Stomach (tissue), 9 donors: Measurements from ENCODE around the gene OCRL. TPM values are rescaled to one million over a fixed set of nuclear protein-coding genes. Genes with fewer than 3 reads are reported as not detected.
"Not testable (repeated sequence)": the region's sequence is repeated elsewhere in the genome, so short reads cannot be mapped to it uniquely, and the experiment has no call there.

ENCODE experiments used
- DNase-seq, 2 donors: peaks; one replicate each; pipeline versions ENCODE4 v3.0.0 to v3.0.0-alpha.2; 2013 to 2019
- H3K27ac ChIP-seq, 5 donors: fragments of 200-600 bp in 4 of 5; sonication (generic) in 4 of 5; one replicate each; pipeline ENCODE4 v1.5.1; 2013 to 2019; ENCODE audit warnings: mild to moderate bottlenecking in 1 of 5, moderate library complexity in 1 of 5
- H3K27me3 ChIP-seq, 3 donors: fragments of 200-600 bp; sonication (generic); one replicate each; pipeline ENCODE4 v1.5.1; 2017 to 2019; ENCODE audit warnings: mixed run types in 1 of 3
- H3K36me3 ChIP-seq, 4 donors: fragments of 200-600 bp; sonication (generic); 1 replicate in 3 of 4; 2 replicates in 1 of 4; pipeline ENCODE4 v1.5.1; 2016 to 2019
- H3K4me1 ChIP-seq, 4 donors: fragments of 200-600 bp; sonication (generic); one replicate each; pipeline ENCODE4 v1.5.1; 2016 to 2019
- H3K4me3 ChIP-seq, 4 donors: fragments of 200-600 bp; sonication (generic) in 3 of 4; one replicate each; pipeline ENCODE4 v1.5.1; 2016 to 2019; ENCODE audit warnings: mild to moderate bottlenecking in 1 of 4
- H3K9me3 ChIP-seq, 4 donors: fragments of 200-600 bp; sonication (generic); one replicate each; pipeline ENCODE4 v1.5.1; 2016 to 2019
- CTCF ChIP-seq, 7 experiments: fragments of 450-650 bp in 4 of 7; fragments of 200-600 bp in 3 of 7; sonication (generic) in 3 of 7; IDR thresholded peaks; one replicate each; pipeline ENCODE4 v1.5.1; 2016 to 2019; ENCODE audit warnings: antibody characterized with exemption in 7 of 7, control low read depth in 2 of 7, mild to moderate bottlenecking in 1 of 7
- EP300 ChIP-seq: sonication (generic); formaldehyde crosslinking; IDR thresholded peaks from one replicate; pipeline ENCODE4 v1.6.1; 2017; ENCODE audit warnings: antibody characterized with exemption
- POLR2A ChIP-seq, 4 donors: fragments of 450-650 bp; IDR thresholded peaks; one replicate each; pipeline ENCODE4 v1.6.1; 2016; ENCODE audit warnings: antibody characterized with exemption in 4 of 4, control low read depth in 2 of 4, mild to moderate bottlenecking in 1 of 4, moderate library complexity in 1 of 4
- POLR2AphosphoS5 ChIP-seq, 3 donors: sonication (generic); formaldehyde crosslinking; IDR thresholded peaks; one replicate each; pipeline ENCODE4 v1.6.1; 2016; ENCODE audit warnings: antibody characterized with exemption in 3 of 3
- WGBS, 5 donors: extraction: QIAGEN DNeasy Blood & Tissue Kit in 3 of 5; methylation state at CpG; one replicate each; pipeline versions ENCODE4 v1.1.5 to v1.1.7; 2013 to 2018; 5-methylcytosine and 5-hydroxymethylcytosine counted together
- intact Hi-C: fragments of 100-400 bp; cut with DNase I; formaldehyde crosslinking; loops from one replicate; pipeline ENCODE4 v1.15.1; 2023; ENCODE audit warnings: low total_unique reads
- polyA plus RNA-seq, 3 donors: library from polyadenylated mRNA; stranded (reverse); fragments of 200-250 nt; gene quantifications; one replicate each; pipeline ENCODE4 v1.2.3, GENCODE V29; 2013
- total RNA-seq, 5 donors: library from RNA; depleted of rRNA; stranded (reverse); fragments of >200 nt; gene quantifications; one replicate each; pipeline versions ENCODE4 v1.1.0 to v1.2.3, GENCODE V29; 2014 to 2016
- donor health status: healthy with polysubstance abuse.
- donor health status: Bipolar disorder and iron deficiency.
- donor health status: healthy.

OCRL gene
- total and polyA plus RNA-seq, 8 donors, result 7.9 to 36.2 (median 17.9) TPM

GRCh38 chrX:129553619-129554288, 13.7 kb downstream of the OCRL start:
- WGBS, 5 donors, result 54 to 83% (median 75%) methylated on average over 3 of the region's 3 CpGs
- intact Hi-C loops, result no loop called here
- Histone ChIP-seq H3K27me3 (peaks cover 0 to 3% (median 0%) of the 10 kb centered on the region in 3 donors), H3K9me3 (no peaks in the 10 kb centered on the region), H3K27ac (no peak overlapping the region), H3K36me3 (peaks cover 1 to 23% (median 17%) of the 10 kb centered on the region in 4 donors), H3K4me3 (no peak overlapping the region), H3K4me1 (no peaks in the 10 kb centered on the region)
- TF ChIP-seq POLR2AphosphoS5 (IDR thresholded peaks at IDR 0.05) (no peak), EP300 (no peak), POLR2A (IDR thresholded peaks at IDR 0.05) (no peak), CTCF (IDR thresholded peaks at IDR 0.05) (no peak)
- DNase-seq, result no peak

- H3K4me1 ChIP-seq, H3K9me3 ChIP-seq, H3K27me3 ChIP-seq, DNase-seq, H3K27ac ChIP-seq, H3K4me3 ChIP-seq, intact Hi-C loops: not testable (repeated sequence)
- H3K36me3 ChIP-seq, result peaks cover 5 to 33% (median 28%) of the 10 kb centered on the region in 4 donors
- 92 to 97% (median 96%) methylated on average over 8 of the region's 8 CpGs for WGBS, 5 donors
These were observed 14.8 kb downstream of the OCRL start for GRCh38 chrX:129554816-129555215.

GRCh38 chrX:129556806-129557315, 16.8 kb downstream of the OCRL start:
- no peak for DNase-seq
- no peak overlapping the region for H3K27ac ChIP-seq
- H3K27me3 ChIP-seq, result peaks cover 0 to 3% (median 0%) of the 10 kb centered on the region in 3 donors
- intact Hi-C loops, result no loop called here
- no peaks in the 10 kb centered on the region for H3K9me3 ChIP-seq
- no peak overlapping the region for H3K4me3 ChIP-seq
- 77 to 94% (median 89%) methylated on average over 5 of the region's 5 CpGs for WGBS, 5 donors
- peaks cover 11 to 52% (median 48%) of the 10 kb centered on the region in 4 donors for H3K36me3 ChIP-seq
- TF ChIP-seq POLR2A (IDR thresholded peaks at IDR 0.05), result no peak
- no peak for TF ChIP-seq EP300
- H3K4me1 ChIP-seq, result no peaks in the 10 kb centered on the region

- Histone ChIP-seq H3K36me3 (peaks cover 11 to 63% (median 59%) of the 10 kb centered on the region in 4 donors), H3K27ac (no peak overlapping the region), H3K4me3 (no peak overlapping the region), H3K27me3 (no peaks in the 10 kb centered on the region), H3K4me1 (no peaks in the 10 kb centered on the region), H3K9me3 (no peaks in the 10 kb centered on the region)
- intact Hi-C loops, result no loop called here
- no peak for DNase-seq
- TF ChIP-seq CTCF (IDR thresholded peaks at IDR 0.05), result no peak
- TF ChIP-seq POLR2A (IDR thresholded peaks at IDR 0.05), result no peak
- TF ChIP-seq POLR2AphosphoS5 (IDR thresholded peaks at IDR 0.05), result no peak
- TF ChIP-seq EP300, result no peak
- 27 to 95% (median 80%) methylated on average over 1 of the region's 1 CpG for WGBS, 5 donors
These were observed 17.9 kb downstream of the OCRL start for GRCh38 chrX:129557844-129558480.

GRCh38 chrX:129559783-129560182, 19.7 kb downstream of the OCRL start:
- Histone ChIP-seq H3K27me3 (no peaks in the 10 kb centered on the region), H3K9me3 (no peaks in the 10 kb centered on the region), H3K4me3 (no peak overlapping the region), H3K4me1 (no peaks in the 10 kb centered on the region), H3K27ac (no peak overlapping the region), H3K36me3 (peaks cover 11 to 64% (median 61%) of the 10 kb centered on the region in 4 donors)
- no peak for DNase-seq
- WGBS, 5 donors, result 91 to 94% (median 92%) methylated on average over 1 of the region's 1 CpG
- intact Hi-C loops, result no loop called here
- TF ChIP-seq EP300 (no peak), POLR2AphosphoS5 (IDR thresholded peaks at IDR 0.05) (no peak), POLR2A (IDR thresholded peaks at IDR 0.05) (no peak), CTCF (IDR thresholded peaks at IDR 0.05) (no peak)
